GM21360 (cell line): ENCODE results near the gene ZNF248.

Source experiments
- ATAC-seq: cut with Tn5 transposase; IDR thresholded peaks from one replicate; pipeline ENCODE4 v1.9.1; 2021; ENCODE audit warnings: mild to moderate bottlenecking, moderate library complexity; ENCODE audit not compliant: unreplicated experiment

The ZNF248 gene

GRCh38 chr10:37826806-37827205 lies 30.6 kb downstream of the ZNF248 start:
- no peak for ATAC-seq

- no peak for ATAC-seq
Observed at GRCh38 chr10:37821237-37821636, 36.2 kb downstream of the ZNF248 start.

- ATAC-seq = no peak
Observed at GRCh38 chr10:37819797-37820196, 37.6 kb downstream of the ZNF248 start.

- ATAC-seq = no peak
Observed at GRCh38 chr10:37816290-37816689, 41.1 kb downstream of the ZNF248 start.

- ATAC-seq = no peak
Observed at GRCh38 chr10:37813763-37814162, 43.6 kb downstream of the ZNF248 start.

- ATAC-seq = no peak
Observed at GRCh38 chr10:37812290-37812689, 45.1 kb downstream of the ZNF248 start.

GRCh38 chr10:37803269-37803668 lies 54.1 kb downstream of the ZNF248 start:
- ATAC-seq = no peak

GRCh38 chr10:37801557-37801956 lies 55.9 kb downstream of the ZNF248 start:
- ATAC-seq = no peak

GRCh38 chr10:37794305-37794976 lies 63.0 kb downstream of the ZNF248 start:
- ATAC-seq = no peak

GRCh38 chr10:37789590-37789989 lies 67.8 kb downstream of the ZNF248 start:
- ATAC-seq = no peak

GRCh38 chr10:37784678-37785077 lies 72.7 kb downstream of the ZNF248 start:
- ATAC-seq = no peak

- no peak for ATAC-seq
Observed at GRCh38 chr10:37780536-37780935, 76.9 kb downstream of the ZNF248 start.

GRCh38 chr10:37777056-37777455 lies 80.4 kb downstream of the ZNF248 start:
- no peak for ATAC-seq

GRCh38 chr10:37775612-37776011 lies 81.8 kb downstream of the ZNF248 start:
- ATAC-seq = no peak

- no peak for ATAC-seq
Observed at GRCh38 chr10:37774351-37774750, 83.1 kb downstream of the ZNF248 start.

- ATAC-seq = no peak
Observed at GRCh38 chr10:37765216-37765615, 92.2 kb downstream of the ZNF248 start.

- no peak for ATAC-seq
Observed at GRCh38 chr10:37763132-37763531, 94.3 kb downstream of the ZNF248 start.

- ATAC-seq = no peak
Observed at GRCh38 chr10:37762287-37762686, 95.1 kb downstream of the ZNF248 start.

- ATAC-seq = no peak
Observed at GRCh38 chr10:37760817-37761216, 96.6 kb downstream of the ZNF248 start.

- ATAC-seq = no peak
Observed at GRCh38 chr10:37758074-37758473, 99.3 kb downstream of the ZNF248 start.

- no peak for ATAC-seq
Observed at GRCh38 chr10:37754538-37755323, 102.7 kb downstream of the ZNF248 start.

GRCh38 chr10:37752334-37752875 lies 105.0 kb downstream of the ZNF248 start:
- no peak for ATAC-seq
